WERI-Rb-1 (cell line): Measurements from ENCODE around the gene U2AF2.

Experiments
- DNase-seq: peaks from one replicate; pipeline ENCODE4 v3.0.0-alpha.2; 2020
- H3K27ac ChIP-seq: fragments of 250-450 bp; sonication (Bioruptor Pico); 2 replicates; pipeline ENCODE4 v1.5.1; 2020; ENCODE audit warnings: mild to moderate bottlenecking, moderate library complexity
- H3K27me3 ChIP-seq: fragments of 250-450 bp; sonication (Bioruptor Pico); 2 replicates; pipeline ENCODE4 v1.5.1; 2021; ENCODE audit warnings: mild to moderate bottlenecking, low read depth, moderate library complexity; ENCODE audit not compliant: insufficient read depth, severe bottlenecking
- H3K36me3 ChIP-seq: fragments of 250-450 bp; sonication (Bioruptor Pico); 2 replicates; pipeline ENCODE4 v1.5.1; 2020; ENCODE audit warnings: mild to moderate bottlenecking, moderate library complexity
- H3K4me3 ChIP-seq: 2 replicates; pipeline ENCODE4 v1.5.1; 2011; ENCODE audit warnings: low read depth, mild to moderate bottlenecking, control low read depth, low read length
- H3K9me3 ChIP-seq: fragments of 250-450 bp; sonication (Bioruptor Pico); 2 replicates; pipeline ENCODE4 v1.5.1; 2021; ENCODE audit warnings: mild to moderate bottlenecking, moderate library complexity; ENCODE audit not compliant: severe bottlenecking
- TF ChIP-seq, protein P1 (sequence below): IDR thresholded peaks from 2 replicates; pipeline ENCODE4 v1.5.1; 2011; ENCODE audit warnings: low read depth, mild to moderate bottlenecking, control low read depth, inconsistent platforms, low read length

Gene U2AF2

DNA sequence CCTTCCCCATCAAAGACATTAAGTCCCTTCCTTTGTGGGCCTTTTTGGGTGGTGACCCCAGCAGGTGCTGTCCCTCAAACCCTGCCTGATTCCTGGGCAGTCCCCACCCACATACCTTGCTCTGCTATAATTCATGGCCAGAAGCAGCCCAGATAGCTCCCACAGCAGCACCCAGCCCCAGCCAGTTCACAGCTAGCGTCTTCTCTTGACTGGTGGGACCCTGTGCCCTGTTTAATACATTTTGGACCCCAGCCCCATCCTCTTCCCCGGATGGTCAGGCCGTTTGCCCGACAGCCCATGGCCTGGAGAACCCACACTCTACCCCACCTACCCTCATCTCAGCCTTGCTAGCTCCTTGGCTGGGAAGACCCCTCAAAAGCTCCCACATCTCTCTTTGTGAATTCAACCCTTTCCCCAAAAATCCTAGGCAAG, 4.7 kb upstream of the U2AF2 start:
- TF ChIP-seq, protein P1, sequence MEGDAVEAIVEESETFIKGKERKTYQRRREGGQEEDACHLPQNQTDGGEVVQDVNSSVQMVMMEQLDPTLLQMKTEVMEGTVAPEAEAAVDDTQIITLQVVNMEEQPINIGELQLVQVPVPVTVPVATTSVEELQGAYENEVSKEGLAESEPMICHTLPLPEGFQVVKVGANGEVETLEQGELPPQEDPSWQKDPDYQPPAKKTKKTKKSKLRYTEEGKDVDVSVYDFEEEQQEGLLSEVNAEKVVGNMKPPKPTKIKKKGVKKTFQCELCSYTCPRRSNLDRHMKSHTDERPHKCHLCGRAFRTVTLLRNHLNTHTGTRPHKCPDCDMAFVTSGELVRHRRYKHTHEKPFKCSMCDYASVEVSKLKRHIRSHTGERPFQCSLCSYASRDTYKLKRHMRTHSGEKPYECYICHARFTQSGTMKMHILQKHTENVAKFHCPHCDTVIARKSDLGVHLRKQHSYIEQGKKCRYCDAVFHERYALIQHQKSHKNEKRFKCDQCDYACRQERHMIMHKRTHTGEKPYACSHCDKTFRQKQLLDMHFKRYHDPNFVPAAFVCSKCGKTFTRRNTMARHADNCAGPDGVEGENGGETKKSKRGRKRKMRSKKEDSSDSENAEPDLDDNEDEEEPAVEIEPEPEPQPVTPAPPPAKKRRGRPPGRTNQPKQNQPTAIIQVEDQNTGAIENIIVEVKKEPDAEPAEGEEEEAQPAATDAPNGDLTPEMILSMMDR: no peak
- Histone ChIP-seq H3K36me3 (peaks cover 25% of the 10 kb centered on the region), H3K4me3 (no peak overlapping the region), H3K9me3 (no peaks in the 10 kb centered on the region), H3K27ac (no peak overlapping the region), H3K27me3 (no peaks in the 10 kb centered on the region)
- DNase-seq: no peak

DNA sequence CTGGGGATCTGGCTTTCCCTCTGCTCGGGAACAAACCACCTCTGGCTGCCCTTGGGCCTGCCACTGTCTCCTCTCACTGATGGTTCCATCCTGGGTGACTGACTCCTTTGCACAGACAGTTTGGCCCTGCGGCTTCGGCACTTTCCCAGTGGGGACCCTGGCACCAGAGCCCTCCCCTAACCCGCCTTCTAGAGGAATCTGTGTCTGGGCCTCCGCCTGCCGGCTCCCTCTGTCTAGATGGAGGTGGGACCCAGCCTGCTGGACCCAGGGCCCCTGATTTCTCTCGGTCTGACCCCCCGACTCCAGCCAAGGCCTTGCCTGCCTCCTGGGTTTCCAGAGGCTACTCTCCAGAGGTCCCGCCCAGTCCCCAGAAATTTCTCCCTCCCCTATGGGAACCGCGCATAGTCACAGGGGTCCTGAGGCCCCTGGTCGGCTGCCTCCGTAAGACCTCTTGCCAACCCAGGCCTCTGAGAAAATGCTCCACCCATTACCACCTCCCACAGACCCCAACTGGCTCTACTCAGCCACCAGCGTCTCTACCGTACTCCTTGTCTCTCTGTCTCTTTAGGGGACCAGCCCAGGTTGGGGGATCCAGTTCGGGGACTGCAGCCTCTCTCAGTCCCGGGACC, 4.1 kb upstream of the U2AF2 start:
- peaks cover 24% of the 10 kb centered on the region for H3K36me3 ChIP-seq
- H3K9me3 ChIP-seq: no peaks in the 10 kb centered on the region
- no peak for DNase-seq
- no peaks in the 10 kb centered on the region for H3K27me3 ChIP-seq
- TF ChIP-seq, protein P1: no peak
- no peak overlapping the region for H3K27ac ChIP-seq
- no peak overlapping the region for H3K4me3 ChIP-seq

DNA sequence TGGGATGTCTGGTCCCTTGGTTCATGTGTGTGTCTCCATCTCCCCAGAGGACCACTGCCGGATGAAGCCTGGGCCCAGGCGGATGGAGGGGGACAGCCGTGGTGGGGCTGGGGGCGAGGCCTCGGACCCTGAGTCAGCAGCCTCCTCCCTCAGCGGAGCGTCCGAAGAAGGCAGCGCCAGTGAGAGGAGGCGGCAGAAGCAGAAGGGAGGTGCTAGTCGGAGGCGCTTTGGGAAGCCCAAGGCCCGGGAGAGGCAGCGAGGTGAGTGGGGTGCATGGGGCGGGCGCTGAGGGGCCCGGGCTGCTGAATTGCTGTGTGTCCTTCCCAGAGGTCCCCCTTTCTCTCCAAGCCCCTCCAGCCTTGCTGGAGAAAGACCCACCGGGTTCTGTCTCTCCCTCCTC, 3.6 kb upstream of the U2AF2 start:
- no peak for DNase-seq
- TF ChIP-seq, protein P1: no peak
- H3K9me3 ChIP-seq: no peaks in the 10 kb centered on the region
- no peaks in the 10 kb centered on the region for H3K27me3 ChIP-seq
- peaks cover 29% of the 10 kb centered on the region for H3K36me3 ChIP-seq
- H3K27ac ChIP-seq: no peak overlapping the region
- no peak overlapping the region for H3K4me3 ChIP-seq

DNA sequence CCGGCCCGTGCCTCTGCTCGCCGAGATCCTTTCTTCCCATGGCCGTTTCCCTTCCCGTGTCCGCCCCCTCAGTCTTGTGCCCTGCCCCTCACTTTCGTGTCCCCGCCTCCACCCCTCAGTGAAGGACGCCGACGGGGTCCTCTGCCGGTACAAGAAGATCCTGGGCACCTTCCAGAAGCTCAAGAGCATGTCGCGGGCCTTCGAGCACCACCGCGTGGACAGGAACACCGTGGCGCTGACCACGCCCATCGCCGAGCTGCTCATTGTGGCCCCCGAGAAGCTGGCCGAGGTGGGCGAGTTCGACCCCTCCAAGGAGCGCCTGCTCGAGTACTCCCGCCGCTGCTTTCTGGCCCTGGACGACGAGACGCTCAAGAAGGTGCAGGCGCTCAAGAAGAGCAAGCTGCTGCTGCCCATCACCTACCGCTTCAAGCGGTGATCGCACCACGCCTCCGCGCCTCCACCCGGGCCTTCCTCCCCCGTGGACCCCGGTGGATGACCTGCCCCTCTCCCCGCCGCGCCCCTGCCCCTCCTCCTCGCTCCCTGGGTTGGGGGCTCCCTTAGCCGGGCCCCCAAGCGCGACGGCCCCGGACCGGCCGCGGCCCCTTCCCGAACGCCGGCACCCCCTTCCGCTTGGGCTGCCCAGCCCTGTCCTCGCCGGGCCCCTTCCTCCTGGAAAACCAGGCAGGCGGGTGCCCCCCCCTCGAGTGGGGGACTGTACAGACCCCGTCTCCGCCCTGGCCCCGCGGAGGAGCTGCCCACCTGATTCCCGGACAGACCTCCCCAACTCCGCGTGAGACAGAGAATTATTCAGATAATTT, 2.3 kb upstream of the U2AF2 start:
- no peaks in the 10 kb centered on the region for H3K9me3 ChIP-seq
- H3K36me3 ChIP-seq: peaks cover 39% of the 10 kb centered on the region
- H3K27ac ChIP-seq: no peak overlapping the region
- DNase-seq: no peak
- no peaks in the 10 kb centered on the region for H3K27me3 ChIP-seq
- TF ChIP-seq, protein P1: no peak
- no peak overlapping the region for H3K4me3 ChIP-seq

DNA sequence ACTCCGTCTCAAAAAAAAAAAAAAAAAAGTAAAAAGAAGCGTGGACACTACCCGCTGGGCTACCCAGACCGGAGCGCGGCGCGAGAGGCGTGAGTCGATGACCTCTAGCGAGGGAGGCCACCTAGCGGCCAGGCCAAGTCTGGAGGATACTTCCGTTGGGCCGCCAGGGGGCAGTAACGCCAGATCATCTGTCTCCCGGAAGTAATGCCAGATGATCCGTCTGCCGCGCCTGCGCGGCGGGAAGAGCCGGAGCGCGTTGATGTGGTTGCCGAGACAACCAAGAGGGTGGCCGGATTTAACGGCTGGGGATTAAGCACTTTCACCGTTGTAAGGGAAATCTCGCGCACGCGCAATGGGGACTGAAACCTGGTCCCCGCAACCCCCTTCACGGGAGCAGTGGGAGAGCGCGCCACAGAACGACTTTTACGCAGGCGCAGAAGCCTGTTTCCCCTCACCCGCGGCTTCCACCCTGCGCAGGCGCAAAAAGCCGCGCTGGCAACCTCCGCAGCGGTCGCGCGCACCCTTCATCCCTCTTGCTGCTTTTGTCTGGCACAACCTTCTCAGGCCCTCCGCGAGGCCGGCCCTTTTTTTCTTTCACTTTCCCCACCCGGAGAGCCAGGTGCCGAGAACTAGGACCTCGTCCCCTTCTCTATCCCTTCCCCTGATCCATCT, 1.0 kb upstream of the U2AF2 start:
- peak; percentile 99 for DNase-seq
- TF ChIP-seq, protein P1: peak; percentile 98
- H3K27me3 ChIP-seq: no peaks in the 10 kb centered on the region
- peak overlapping the region; percentile 99 for H3K4me3 ChIP-seq
- peak overlapping the region; percentile 99 for H3K27ac ChIP-seq
- H3K9me3 ChIP-seq: no peaks in the 10 kb centered on the region
- peaks cover 48% of the 10 kb centered on the region for H3K36me3 ChIP-seq
